ENCODE measurements around the gene SAE1.
A peak's percentile ranks its signal among the peaks of the same experiment; 100 is the strongest.

Gene SAE1

DNA sequence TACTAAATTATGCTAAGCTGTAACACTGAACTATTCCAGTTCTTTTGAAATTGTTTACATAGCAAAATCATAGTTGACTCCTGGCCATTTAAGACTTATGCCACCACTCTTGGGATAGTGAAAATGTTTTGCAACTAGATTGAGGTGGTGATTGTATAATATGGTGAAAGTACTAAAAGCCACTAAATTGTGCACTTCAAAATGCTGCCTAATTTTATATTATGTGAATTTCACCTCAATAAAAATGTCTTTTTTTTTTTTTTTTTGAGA, 5.0 kb upstream of the SAE1 start:
- DNase-seq: no peak

DNA sequence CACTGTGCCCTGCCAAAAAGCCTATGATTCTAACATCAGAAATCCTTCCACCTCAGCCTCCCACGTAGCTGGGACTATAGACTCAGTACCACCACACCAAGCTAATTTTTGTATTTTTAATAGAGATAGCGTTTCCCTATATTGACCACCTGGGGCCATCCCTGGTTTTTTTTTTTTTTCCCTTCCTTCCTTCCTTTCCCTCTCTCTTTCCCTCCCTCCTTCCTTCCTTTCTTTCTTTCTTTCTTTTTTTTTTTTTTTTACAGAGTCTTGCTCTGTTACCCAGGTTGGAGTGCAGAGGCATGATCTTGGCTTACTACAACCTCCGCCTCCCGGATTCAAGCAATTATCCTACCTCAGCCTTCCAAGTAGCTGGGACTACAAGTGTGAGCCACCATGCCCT, 1.1 kb upstream of the SAE1 start:
- DNase-seq: no peak

DNA sequence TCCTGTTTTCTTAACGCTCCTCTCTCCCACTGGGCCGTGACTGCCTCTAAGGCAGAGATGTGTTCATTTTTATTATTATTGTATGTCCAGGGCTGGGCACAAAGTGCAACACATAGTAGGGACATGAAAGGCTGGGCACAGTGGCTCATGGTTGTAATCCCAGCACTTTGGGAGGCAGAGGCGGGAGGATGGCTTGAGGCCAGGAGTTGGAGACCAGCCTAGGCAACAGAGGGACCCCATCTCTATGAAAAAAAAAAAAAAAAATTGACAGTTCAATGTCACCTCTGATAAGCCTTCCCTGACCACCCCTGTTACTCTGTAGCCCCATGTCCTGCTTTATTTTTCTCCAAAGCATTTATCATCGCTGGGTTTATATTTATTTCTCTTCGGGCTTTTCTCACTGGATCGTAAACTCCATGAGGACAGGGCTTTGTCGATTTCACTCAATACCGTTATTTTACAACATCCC, 481 bp upstream of the SAE1 start:
- peak in 1 of 51 donors; percentile 7 for DNase-seq

DNA sequence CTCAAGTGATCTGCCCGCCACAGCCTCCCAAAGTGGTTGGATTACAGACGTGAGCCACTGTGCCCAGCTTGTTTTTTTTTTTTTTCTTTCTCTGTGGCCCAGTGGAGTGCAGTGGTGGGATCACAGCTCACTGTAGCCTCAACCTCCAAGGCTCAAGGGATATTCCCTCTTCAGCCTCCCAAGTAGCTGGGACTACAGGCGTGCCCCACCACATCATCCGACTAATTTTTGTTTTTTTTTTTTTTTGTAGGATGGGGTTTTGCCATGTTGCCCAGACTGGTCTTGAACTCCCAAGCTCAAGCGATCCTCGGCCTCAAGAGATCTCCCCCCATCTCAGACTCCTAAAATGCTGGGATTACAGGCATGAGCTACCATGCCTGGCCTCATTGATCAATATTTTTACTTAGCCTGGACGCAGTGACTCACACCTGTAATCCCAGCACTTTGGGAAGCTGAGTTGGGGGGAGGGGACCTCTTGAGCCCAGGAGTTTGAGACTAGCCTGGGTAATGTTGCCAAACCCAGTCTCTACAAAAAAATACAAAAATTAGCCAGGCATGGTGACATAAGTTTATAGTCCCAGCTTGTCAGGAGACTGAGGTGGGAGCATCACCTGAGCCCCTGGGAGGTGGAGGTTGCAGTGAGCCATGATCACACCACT, 1.7 kb downstream of the SAE1 start:
- no peak for DNase-seq

DNA sequence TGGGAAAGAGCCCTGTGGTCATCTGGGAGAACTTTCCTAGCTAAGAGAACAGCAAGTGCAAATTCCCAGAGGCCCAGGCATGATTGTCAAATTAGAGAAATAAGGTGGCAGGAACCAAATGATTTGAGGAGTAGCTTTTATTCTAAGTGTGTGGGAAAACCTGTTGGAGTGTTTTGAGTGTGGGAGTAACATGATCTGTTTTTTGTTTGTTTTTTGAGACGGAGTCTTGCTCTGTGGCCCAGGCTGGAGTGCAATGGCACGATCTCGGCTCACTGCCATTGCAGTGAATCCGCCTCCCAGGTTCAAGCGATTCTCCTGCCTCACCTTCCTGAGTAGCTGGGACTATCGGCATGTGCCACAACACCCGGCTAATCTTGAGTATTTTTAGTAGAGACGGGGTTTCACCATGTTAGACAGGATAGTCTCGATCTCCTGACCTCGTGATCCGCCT, 2.4 kb downstream of the SAE1 start:
- no peak for DNase-seq

DNA sequence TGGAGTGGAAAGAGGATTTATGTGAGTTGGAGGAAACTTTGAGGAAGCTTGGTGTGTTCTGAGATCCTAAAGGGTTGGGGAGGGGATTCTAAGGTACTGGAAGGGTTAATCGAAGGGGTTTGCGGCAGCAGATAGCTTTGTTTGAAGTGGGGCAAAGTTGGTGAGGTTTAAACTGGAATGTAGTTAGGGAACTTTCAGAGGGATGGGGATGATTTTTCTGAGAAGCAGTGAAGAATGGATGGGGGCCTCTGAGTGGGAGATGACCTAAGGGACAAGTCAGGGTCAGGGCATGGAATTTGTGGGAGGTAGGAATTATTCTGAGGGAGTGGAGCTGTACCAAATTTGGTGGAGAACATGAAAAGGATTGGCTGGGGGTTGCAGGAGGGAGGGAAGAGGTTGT, 3.9 kb downstream of the SAE1 start:
- no peak for DNase-seq

DNA sequence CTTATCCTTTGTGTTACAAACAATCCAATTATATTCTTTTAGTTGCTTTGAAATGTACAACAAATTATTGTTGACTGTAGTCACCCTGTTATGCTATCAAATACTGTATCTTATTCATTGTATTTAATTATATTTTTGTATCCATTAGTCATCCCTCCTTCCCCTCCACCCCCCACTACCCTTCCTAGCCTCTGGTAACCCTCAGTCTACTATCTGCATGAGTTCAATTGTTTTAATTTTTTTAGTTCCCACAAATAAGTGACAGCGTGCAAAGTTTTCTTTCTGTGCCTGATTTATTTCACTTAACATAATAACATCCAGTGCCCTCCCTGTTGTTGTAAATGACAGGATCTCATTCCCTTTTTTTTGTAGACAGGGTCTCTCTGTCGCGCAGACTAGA, 4.5 kb downstream of the SAE1 start:
- DNase-seq: no peak

DNA sequence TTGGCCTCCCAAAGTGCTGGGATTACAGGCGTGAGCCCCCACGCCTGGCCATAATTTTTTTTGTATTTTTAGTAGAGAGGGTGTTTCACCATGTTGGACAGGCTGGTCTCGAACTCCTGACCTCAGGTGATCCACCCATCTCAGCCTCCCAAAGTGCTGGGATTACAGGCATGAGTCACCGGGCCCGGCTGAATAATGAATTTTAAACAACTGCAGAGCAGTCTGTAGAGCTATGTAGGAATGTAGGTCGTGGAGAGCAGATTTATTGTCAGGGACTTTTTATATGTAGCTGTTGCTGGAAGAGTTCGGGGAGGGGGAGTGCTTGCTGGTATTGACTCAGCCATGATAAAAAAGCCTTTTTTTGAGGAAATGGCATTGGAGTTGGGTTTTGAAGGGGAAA, 10.6 kb downstream of the SAE1 start:
- peak in 1 of 51 donors; percentile 20 for DNase-seq

GRCh38 chr19:47141695-47142094, 11.1 kb downstream of the SAE1 start:
- no peak for DNase-seq

GRCh38 chr19:47142779-47143178, 12.1 kb downstream of the SAE1 start:
- no peak for DNase-seq

GRCh38 chr19:47143322-47144073, 12.9 kb downstream of the SAE1 start:
- DNase-seq: no peak

- no peak for DNase-seq
Measured at GRCh38 chr19:47144630-47145029, 14.0 kb downstream of the SAE1 start.

- DNase-seq: no peak
Measured at GRCh38 chr19:47145639-47146486, 15.2 kb downstream of the SAE1 start.

GRCh38 chr19:47146920-47147319, 16.3 kb downstream of the SAE1 start:
- no peak for DNase-seq

DNA sequence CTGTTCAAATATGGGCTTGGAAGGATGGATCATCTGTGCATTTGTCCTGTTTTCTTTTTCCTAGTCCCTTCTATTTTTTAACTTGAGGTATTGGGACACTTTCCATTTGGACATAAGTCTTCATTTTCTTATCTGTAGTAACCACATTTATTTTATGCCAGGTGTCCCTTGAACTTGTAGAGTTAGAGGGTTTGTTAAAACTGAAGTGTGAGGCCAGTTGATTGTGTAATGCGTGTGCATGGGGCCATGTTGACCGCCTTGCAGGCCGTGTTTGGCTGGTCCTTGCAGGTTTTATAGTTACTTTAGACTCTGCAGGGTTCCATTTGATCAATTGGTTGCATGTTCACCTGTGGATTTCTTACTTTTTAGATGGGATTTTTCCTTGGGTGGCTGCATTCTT, 21.0 kb downstream of the SAE1 start:
- DNase-seq: no peak

- DNase-seq: no peak
Measured at GRCh38 chr19:47152205-47152604, 21.6 kb downstream of the SAE1 start.

- no peak for DNase-seq
Measured at GRCh38 chr19:47152632-47153031, 22.0 kb downstream of the SAE1 start.

DNA sequence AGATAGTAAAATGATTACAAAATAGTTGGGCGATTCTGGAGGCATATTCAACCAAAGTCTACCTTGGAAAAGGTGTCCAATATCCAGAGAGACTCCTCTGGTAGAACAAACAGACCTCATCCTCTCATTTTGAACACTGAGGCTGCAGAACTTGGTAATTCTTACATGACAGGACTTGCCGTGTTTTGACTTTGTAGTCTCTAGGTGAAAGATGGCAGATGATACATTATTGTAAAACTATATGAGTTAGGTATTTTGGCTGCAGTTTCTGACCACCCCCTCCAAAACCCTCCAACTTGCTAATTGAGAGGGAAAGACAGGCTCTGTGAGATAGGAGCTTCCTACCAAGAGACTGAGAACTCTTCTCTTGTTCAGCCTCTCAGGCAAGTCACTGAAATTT, 22.6 kb downstream of the SAE1 start:
- no peak for DNase-seq

- no peak for DNase-seq
Measured at GRCh38 chr19:47155148-47155547, 24.5 kb downstream of the SAE1 start.

- DNase-seq: no peak
Measured at GRCh38 chr19:47156861-47157430, 26.3 kb downstream of the SAE1 start.

GRCh38 chr19:47157431-47158321, 27.0 kb downstream of the SAE1 start:
- peak in 11 of 51 donors; percentile 1 to 15 (median 6) for DNase-seq

All from hypothalamus (tissue), 51 donors.